ENCODE measurements around the gene TDRD10. TPM values are rescaled to one million over a fixed set of nuclear protein-coding genes. Genes with fewer than 3 reads are reported as not detected.

The TDRD10 gene, protein sequence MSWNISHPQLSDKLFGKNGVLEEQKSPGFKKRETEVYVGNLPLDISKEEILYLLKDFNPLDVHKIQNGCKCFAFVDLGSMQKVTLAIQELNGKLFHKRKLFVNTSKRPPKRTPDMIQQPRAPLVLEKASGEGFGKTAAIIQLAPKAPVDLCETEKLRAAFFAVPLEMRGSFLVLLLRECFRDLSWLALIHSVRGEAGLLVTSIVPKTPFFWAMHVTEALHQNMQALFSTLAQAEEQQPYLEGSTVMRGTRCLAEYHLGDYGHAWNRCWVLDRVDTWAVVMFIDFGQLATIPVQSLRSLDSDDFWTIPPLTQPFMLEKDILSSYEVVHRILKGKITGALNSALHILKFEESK
- polyA plus RNA-seq (2011; rRNA removed) (not detected in 2 replicates), polyA minus RNA-seq (2011; rRNA and poly(A)+ RNA removed) (not detected in 2 replicates)

DNA sequence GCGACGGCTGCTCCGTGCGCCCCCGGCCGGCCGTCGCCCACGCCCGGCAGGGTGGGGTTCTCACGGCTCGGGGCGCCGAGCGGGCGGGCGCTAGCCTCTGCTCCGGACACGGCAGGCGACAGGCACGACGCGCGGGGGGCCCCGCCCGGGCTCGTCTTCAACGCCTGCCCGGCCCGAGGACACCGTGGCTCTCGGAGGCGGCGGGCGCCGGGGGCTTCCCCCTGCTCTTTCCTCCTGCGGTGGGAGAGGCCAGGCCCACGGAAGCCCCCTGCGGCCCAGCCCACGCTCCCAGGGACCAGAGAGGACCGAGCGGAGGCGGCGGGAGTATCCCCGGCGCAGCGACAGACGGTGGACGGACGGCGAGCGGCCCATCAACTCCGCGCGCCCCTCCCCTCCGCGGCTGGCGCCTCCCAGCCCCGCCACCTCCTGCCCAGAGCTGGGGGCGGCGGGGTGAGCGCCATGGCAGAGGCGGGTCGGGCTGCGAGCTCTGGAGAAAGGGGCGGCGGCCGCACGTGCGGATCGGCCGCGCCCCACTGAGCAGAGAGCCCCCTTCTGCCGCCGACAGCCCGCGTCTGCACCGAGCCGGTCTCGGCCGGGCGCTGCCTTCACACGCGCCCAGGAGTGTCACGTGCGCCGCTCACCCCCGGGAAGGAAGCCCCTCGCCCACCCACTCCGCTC, at the start of gene TDRD10, which contains the start of gene SHE:
TSS of gene TDRD10 (plus strand) at position 154 of the 678 bp plus-strand sequence. CDS start 4,685 bp downstream, outside the sequence.
TSS of gene SHE (minus strand) at position 347 of the 678 bp plus-strand sequence. CDS start 386 bp downstream, outside the sequence.
- ChIA-PET CTCF (no interaction called here), POLR2A (no interaction called here)
- TF ChIP-seq, protein P1, sequence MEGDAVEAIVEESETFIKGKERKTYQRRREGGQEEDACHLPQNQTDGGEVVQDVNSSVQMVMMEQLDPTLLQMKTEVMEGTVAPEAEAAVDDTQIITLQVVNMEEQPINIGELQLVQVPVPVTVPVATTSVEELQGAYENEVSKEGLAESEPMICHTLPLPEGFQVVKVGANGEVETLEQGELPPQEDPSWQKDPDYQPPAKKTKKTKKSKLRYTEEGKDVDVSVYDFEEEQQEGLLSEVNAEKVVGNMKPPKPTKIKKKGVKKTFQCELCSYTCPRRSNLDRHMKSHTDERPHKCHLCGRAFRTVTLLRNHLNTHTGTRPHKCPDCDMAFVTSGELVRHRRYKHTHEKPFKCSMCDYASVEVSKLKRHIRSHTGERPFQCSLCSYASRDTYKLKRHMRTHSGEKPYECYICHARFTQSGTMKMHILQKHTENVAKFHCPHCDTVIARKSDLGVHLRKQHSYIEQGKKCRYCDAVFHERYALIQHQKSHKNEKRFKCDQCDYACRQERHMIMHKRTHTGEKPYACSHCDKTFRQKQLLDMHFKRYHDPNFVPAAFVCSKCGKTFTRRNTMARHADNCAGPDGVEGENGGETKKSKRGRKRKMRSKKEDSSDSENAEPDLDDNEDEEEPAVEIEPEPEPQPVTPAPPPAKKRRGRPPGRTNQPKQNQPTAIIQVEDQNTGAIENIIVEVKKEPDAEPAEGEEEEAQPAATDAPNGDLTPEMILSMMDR (IDR thresholded peaks at IDR 0.05; ENCODE audit: insufficient read depth, low read depth, low read length): no peak
- H3K4me3 ChIP-seq (ENCODE audit: low read depth, low read length): no peak within 1 kb of the TSS
- H3K36me3 ChIP-seq (ENCODE audit: control insufficient read depth, insufficient read depth, low read length): no peaks in the 10 kb centered on the region
- peaks cover 34% of the 10 kb centered on the region for H3K27me3 ChIP-seq (ENCODE audit: control insufficient read depth, insufficient read depth, low read length)
- DNase-seq (ENCODE audit: low read depth): no peak

DNA sequence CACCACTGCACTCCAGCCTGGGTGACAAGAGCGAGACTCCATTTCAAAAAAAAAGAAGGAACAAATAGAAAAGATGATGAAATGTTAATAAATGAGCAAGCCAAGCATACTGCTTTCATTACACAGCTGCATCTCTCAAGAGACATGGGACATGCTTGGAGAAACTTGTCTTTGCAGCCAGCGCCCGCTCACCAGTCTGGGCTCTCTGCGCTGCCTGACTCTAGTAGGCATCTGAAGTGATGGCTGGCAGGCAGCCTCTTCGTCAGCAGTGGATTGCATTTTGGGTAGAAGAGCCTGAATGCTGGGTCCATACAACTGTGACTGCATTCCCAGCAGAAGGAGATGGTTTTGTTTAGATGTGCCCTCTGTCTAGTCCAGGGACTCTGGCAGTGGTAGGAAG, 48.9 kb upstream of the TDRD10 start:
- Histone ChIP-seq H3K36me3 (ENCODE audit: control insufficient read depth, insufficient read depth, low read length) (peaks cover 3% of the 10 kb centered on the region; the same call in 1 of the 2 replicates), H3K27me3 (ENCODE audit: control insufficient read depth, insufficient read depth, low read length) (no peaks in the 10 kb centered on the region), H3K4me3 (ENCODE audit: low read depth, low read length) (no peak overlapping the region)
- CTCF ChIA-PET: interaction anchor here (0.6 to 1.3 kb wide), 5 partner anchors 25 to 578 kb away, joined by 3 read pairs; no protein-coding TSS in a partner anchor
- POLR2A ChIA-PET: interaction anchor here (0.6 kb wide), 1 partner anchor 10 kb away, joined by 3 read pairs; no protein-coding TSS in a partner anchor
- no peak for DNase-seq (ENCODE audit: low read depth)
- TF ChIP-seq, protein P1 (IDR thresholded peaks at IDR 0.05; ENCODE audit: insufficient read depth, low read depth, low read length): no peak

DNA sequence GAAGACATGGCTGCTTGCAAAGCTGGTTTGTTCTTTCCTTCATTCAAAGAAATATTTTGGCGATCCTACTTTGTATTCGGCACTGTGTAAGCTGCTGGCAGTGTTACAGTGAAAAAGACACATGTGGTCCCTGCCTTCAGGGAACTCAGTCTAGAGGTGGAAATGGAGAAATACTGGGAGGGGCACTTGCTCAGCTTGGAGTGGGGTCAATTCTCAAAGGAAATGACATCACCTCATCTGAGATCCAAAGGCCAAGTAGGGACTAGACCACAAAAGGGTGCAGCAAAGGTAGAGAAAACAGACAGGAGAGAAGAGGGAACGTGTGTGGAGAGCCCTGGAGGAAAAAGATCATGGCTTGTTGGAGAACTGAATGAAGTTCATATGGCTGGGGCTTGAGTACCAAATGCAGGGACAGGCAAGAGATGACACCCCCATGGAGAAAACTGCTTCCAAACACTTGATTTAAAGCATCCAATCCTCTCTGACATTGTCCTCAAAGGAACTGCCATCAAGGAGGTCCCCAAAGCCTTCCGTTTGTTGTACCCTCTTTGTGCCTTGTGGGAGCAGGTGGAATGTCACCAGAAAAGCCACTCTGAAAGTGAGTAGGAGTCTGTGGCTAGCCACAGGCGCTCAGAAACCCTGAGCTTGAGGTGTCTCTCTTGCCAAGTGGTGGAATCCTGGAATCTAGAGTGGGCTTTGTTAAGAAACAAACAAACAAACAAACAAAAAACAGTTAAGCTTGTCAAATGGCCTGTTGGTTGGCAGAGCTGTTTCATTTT, 48.3 kb upstream of the TDRD10 start:
- ChIA-PET CTCF (interaction anchor here (0.6 to 1.3 kb wide), 8 partner anchors 16 to 578 kb away, joined by 3 to 4 read pairs (median 3); no protein-coding TSS in a partner anchor), POLR2A (interaction anchor here (0.6 kb wide), 1 partner anchor 9 kb away, joined by 3 read pairs; no protein-coding TSS in a partner anchor)
- H3K27me3 ChIP-seq (ENCODE audit: control insufficient read depth, insufficient read depth, low read length): no peaks in the 10 kb centered on the region
- no peak overlapping the region for H3K4me3 ChIP-seq (ENCODE audit: low read depth, low read length)
- TF ChIP-seq, protein P1 (IDR thresholded peaks at IDR 0.05; ENCODE audit: insufficient read depth, low read depth, low read length): no peak
- DNase-seq (ENCODE audit: low read depth): peak; percentile 64
- H3K36me3 ChIP-seq (ENCODE audit: control insufficient read depth, insufficient read depth, low read length): peaks cover 3% of the 10 kb centered on the region; the same call in 1 of the 2 replicates

DNA sequence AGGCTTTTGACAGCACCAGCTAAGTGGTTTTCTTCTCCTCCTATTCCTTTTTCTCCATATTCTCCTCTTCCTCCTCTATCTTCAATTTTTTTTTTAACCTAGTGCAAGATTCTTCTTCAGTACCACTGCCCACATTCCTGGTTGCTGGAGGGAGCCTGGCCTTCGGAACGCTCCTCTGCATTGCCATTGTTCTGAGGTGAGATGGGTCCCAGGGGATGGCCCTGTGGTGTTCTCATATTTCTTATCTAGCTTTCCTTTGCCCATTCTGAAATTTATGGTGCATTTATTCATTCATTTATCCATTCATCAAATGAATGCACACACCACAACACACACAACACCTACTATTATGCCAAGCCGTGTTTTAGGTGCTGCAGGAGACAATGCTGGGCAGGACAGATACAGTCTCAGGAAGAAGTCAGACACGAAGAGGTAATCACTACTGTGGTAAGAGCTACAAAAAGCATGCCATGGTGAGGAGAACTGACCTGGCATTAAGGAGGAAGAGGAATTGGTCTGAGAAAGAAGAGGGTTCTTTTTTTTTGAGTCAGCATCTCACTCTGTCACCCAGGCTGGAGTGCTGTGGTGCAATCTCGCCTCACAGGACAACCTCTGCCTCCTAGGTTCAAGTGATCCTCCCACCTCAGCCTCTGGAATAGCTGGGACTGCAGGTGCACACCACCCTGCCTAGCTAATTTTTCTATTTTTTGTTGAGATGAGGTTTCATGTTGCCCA, 47.5 kb upstream of the TDRD10 start:
- TF ChIP-seq, protein P1 (IDR thresholded peaks at IDR 0.05; ENCODE audit: insufficient read depth, low read depth, low read length): no peak
- H3K36me3 ChIP-seq (ENCODE audit: control insufficient read depth, insufficient read depth, low read length): peaks cover 3% of the 10 kb centered on the region; the same call in 1 of the 2 replicates
- CTCF ChIA-PET: interaction anchor here (0.7 to 1.3 kb wide), 4 partner anchors 17 to 120 kb away, joined by 3 to 4 read pairs (median 3); no protein-coding TSS in a partner anchor

More for the DNA sequence above, 47.5 kb upstream of the TDRD10 start:
- Histone ChIP-seq H3K4me3 (ENCODE audit: low read depth, low read length) (no peak overlapping the region), H3K27me3 (ENCODE audit: control insufficient read depth, insufficient read depth, low read length) (no peaks in the 10 kb centered on the region)
- DNase-seq (ENCODE audit: low read depth): no peak
- POLR2A ChIA-PET: no interaction called here
